RWPE1 (cell line): Measurements from ENCODE around the gene CTSA.

ENCODE experiments used
- CTCF ChIA-PET: fragments of 350-600 bp; sonication (Branson Sonifier 250); formaldehyde crosslinking; extraction: SDS; loops from one replicate; lab custom pipeline; 2021; lab: Yijun Ruan, JAX
- POLR2A ChIA-PET: fragments of 400-600 bp; formaldehyde crosslinking; extraction: SDS; loops from one replicate; lab custom pipeline; 2020; ENCODE audit warnings: antibody characterized with exemption; ENCODE audit not compliant: low non-redundant PET; lab: Yijun Ruan, JAX
- DNase-seq: peaks from one replicate; pipeline ENCODE4 v3.0.0; 2012; ENCODE audit warnings: low spot score
- H3K27ac ChIP-seq: fragments of 450-650 bp; 2 replicates; pipeline ENCODE4 v1.5.1; 2017
- CTCF ChIP-seq: fragments of 450-650 bp; conservative IDR thresholded peaks from 2 replicates; pipeline ENCODE4 v1.5.1; 2017; ENCODE audit warnings: low read depth, mild to moderate bottlenecking

The CTSA gene

GRCh38 chr20:45918779-45919537, 27.8 kb downstream of the CTSA start:
- TF ChIP-seq CTCF = no peak
- ChIA-PET CTCF (no interaction called here), POLR2A (interaction anchor here (2.5 kb wide), 1 partner anchor 15 kb away, joined by 15 read pairs; the partner anchor contains the start of gene PCIF1)

GRCh38 chr20:45919542-45920399, 28.6 kb downstream of the CTSA start:
- CTCF ChIA-PET = no interaction called here
- H3K27ac ChIP-seq = no peak overlapping the region
- DNase-seq = no peak
- POLR2A ChIA-PET = interaction anchor here (2.5 kb wide), 1 partner anchor 14 kb away, joined by 15 read pairs; the partner anchor contains the start of gene PCIF1
- no peak for TF ChIP-seq CTCF

More at GRCh38 chr20:45918779-45919537, 27.8 kb downstream of the CTSA start:
- no peak for DNase-seq
- H3K27ac ChIP-seq = no peak overlapping the region

GRCh38 chr20:45920462-45921336, 29.6 kb downstream of the CTSA start:
- POLR2A ChIA-PET = interaction anchor here (2.5 kb wide), 1 partner anchor 13 kb away, joined by 15 read pairs; the partner anchor contains the start of gene PCIF1
- H3K27ac ChIP-seq = no peak overlapping the region
- CTCF ChIA-PET = interaction anchor here (0.6 kb wide), 2 partner anchors 53 to 66 kb away, joined by 3 read pairs; no protein-coding TSS in a partner anchor
- DNase-seq = no peak
- no peak for TF ChIP-seq CTCF

- DNase-seq = no peak
- no peak overlapping the region for H3K27ac ChIP-seq
- CTCF ChIA-PET = interaction anchor here (0.6 kb wide), 1 partner anchor 66 kb away, joined by 3 read pairs; no protein-coding TSS in a partner anchor
- POLR2A ChIA-PET = interaction anchor here (2.5 kb wide), 1 partner anchor 12 kb away, joined by 15 read pairs; the partner anchor contains the start of gene PCIF1
- no peak for TF ChIP-seq CTCF
Measured at GRCh38 chr20:45921337-45922189, 30.4 kb downstream of the CTSA start.

GRCh38 chr20:45924391-45925261, 33.5 kb downstream of the CTSA start:
- no peak for DNase-seq
- no peak overlapping the region for H3K27ac ChIP-seq
- ChIA-PET CTCF (interaction anchor here (0.6 kb wide), 3 partner anchors 116 to 970 kb away, joined by 3 to 5 read pairs (median 5); no protein-coding TSS in a partner anchor), POLR2A (no interaction called here)
- no peak for TF ChIP-seq CTCF
